ENCODE data around the gene PLAC8.
"Not testable (repeated sequence)": the region's sequence is repeated elsewhere in the genome, so short reads cannot be mapped to it uniquely, and the experiment has no call there.

Gene PLAC8

DNA sequence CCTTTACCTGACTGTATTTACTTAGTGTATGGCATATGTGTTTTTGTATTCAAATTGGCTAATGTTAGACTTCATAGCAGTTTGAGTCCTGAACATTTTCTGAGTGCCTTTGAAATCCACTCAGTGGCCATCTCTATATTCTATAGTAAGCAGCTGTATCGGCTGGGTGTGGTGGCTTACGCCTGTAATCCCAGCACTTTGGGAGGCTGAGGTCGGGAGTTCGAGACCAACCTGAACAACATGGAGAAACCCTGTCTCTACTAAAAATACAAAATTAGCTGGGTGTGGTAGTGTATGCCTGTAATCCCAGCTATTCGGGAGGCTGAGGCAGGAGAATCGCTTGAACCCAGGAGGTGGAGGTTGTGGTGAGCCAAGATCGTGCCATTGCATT lies 2.8 kb downstream of the PLAC8 start:
- not testable (repeated sequence) for DNase-seq

DNA sequence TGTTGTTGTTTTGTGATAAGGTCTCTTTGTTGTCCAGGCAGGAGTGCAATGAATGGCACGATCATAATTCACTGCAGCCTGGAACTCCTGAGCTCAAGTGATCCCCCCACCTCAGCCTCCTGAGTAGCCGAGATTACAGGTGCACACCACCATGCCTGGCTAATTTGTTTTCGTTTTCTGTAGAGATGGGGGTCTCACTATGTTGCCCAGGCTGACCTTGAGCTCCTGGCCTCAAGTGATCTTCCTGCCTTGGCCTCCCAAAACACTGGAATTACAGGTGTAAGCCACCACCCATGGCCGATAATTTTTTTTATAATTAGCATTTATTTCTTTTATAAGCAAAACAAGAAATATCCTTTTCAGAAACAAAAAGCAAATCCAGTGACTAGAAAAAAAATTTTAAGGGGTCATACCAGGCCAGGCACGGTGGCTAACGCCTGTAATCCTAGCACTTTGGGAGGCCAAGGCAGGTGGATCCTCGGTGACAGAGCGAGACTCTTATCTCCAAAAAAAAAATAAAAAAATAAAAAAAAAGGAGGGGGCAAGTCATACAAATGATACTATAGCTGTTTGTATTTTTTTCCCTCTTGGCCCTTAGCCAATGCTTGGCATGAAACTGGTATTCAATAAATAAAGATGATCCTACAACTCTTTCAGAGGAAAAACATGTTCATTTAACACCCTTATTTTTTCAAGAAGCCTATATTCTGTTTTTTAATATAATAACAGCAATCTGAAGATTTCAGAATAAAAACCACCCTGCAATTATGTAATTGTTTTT lies 3.4 kb downstream of the PLAC8 start:
- no peak for DNase-seq

DNA sequence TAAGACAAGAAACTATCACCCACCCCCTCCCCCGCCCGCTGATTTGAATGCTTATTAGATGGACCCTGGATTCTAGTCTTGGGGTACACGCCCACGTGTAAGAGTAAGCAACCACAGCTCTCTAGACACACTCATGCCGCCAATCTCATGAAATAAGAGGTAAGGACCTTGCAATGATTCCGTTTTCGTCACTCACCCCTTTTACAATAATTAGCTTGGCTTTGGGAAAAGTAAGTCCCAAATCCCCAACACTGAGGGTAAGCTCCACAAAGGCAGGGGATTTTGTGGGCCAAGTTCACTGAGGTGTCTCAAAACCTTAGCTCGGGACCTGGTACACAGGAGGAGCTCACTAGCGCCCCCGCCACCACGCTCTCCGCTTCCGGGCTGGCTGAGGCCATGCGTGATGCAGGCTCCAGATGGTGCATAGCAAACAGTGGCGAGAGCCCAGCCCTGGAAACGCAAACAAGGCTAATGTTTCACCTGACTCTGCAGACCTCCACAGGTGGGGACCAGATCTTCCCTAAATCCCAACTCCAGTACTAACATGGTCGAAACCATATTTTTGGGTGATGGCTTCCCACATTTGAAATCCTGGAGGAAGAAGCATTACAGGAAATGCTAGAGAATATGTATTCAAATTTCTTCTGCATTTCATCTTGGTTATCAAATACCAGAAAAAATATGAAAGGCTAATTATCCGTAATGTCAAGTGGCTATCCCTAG lies 4.1 kb downstream of the PLAC8 start:
- DNase-seq = peak; percentile 86

DNA sequence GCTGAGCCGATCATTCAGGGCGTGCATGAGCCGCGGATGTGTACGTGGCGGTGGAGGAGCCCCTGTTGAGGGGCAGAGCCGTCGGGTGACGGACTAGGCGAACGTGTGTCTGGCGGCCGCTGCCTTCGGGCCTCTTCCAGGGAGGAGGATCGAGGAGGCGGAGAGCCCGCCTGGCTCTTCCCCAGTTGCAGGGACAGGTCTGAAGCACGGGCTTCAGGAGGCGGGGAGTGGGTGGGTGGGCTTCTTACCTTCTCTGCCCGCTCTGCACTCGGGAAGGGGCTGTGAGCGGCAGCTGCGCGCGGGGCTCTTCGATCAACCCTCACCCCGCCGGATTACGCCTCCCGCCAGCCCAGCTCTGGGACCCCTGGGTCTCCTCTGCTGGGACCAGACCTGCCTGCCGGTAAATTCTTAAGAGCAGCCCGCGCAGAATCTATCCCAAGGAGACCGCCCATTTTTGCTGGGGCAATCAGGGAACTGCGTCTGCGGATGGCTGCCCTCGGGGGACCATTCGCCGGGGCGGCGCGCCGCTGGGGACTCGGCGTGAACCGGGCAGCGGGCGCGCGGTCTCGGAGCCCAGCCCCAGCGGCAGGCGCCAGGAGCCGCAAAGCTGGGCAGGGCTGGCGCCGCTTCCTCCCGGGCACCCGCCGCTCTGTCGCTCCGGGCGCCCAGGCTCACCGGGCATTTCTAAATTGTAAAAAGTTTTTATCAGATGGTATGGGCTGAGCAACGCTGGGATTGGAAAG lies 4.9 kb downstream of the PLAC8 start:
- peak; percentile 57 for DNase-seq

DNA sequence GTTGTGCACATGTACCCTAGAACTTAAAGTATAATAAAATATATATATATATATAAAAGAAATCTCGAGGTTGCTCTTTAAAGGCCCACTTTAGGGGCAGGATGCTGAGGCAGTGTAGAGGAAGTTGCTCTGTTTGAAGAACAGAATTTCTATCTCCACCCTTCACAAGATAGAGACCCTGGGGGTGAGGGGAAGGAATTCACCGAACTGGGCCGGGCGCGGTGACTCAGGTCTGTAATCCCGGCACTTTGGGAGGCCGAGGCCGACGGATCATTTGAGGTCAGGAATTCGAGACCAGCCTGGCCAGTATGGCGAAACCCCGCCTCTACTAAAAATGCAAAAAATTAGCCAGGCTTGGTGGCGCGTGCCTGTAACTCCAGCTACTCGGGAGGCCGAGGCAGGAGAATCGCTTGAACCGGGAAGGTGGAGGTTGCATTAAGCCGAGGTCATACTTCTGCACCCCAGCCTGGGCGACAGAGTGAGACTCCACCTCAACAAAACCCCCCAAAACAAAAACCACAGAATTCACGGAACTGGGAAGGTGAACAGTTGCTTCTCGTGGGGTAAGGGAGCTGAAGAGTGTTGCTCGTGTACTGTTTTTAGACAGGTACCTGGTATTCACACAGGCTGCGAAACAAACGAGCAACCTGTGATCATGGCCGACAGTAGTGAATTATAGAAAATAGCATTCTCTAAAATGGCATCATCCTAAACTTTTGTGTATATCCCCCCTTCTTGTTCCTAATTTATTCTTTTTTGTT lies 6.2 kb downstream of the PLAC8 start:
- no peak for DNase-seq

DNA sequence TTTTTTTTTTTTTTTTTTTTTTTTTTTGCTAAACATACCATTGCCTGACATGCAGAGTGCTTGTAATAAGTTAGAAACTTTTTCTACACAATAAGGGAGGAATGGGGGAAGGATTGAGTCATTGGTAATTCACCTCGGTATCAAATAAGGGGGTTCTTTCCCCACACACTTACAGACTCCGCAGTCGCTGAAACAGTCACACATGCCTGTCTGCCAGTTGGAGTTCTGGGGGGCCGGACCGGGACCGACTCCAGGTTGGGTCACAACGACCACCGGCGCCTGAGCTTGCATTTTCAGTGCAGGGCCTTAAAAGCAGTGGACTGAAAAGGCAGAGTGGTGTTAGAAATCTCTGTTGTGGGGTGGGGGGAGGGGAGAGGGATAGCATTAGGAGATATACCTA lies 6.9 kb downstream of the PLAC8 start:
- no peak for DNase-seq

DNA sequence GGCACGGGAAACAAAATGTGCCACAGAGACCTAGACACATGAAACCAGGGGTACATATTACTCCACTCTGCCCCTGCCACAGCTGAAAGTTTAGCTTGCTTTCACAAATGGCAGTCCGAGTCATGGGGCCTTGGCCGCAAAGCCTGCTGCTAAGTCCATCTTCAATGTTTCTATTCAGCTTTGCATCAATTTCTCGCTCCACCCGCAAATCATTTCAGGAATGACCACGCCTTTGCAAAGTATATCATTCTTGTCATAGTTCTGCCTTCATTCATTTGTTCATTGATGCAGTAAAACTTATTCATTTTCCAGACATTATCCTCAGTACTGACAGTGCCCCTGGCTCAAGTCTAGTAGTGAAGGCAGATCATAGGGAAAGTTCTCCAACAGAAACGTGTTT lies 9.5 kb downstream of the PLAC8 start:
- DNase-seq = no peak

DNA sequence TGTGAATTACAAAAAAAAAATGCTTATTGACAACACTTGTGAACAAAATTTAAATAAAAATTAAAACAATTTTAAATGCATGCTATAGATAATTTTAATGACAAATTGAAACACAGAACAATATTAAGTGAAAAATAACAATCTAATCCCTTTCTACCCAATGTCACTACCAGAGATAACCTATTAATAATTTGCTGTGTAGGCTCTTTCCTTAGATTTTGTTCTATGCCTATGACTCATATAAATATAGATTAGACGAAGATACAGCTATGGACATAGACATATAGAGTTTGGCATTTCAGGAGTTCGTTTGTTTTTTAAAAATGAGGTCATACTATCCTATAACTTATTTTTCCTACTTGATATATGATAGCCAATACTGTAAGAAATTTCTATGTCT lies 18.1 kb downstream of the PLAC8 start:
- no peak for DNase-seq

DNA sequence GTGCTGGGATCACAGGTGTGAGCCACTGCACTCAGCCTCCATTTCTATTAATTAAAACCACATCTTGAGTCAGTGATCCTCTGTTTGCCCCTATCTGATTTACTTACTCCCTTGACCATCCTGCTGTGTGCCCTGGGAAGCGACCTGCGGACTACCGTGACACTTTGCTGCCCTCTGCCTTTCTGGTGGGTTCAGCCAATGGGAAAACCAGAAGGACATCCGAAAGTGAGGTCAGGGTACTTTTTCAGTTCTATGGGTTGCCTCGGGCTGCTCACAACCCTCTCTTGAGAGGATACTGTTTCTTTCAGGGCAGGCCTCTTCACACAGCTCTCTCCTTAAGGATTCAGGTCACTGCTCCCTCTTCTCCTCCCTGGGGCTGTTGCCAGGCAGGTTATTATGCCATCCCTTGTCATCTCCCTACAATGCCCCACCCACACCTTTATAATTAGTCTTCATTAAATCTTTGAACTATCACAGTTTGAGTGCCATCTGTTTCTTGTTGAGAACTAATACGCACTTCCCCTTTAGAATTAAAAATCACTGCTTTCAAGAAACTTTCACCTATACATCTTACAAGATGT lies 21.4 kb downstream of the PLAC8 start:
- no peak for DNase-seq

DNA sequence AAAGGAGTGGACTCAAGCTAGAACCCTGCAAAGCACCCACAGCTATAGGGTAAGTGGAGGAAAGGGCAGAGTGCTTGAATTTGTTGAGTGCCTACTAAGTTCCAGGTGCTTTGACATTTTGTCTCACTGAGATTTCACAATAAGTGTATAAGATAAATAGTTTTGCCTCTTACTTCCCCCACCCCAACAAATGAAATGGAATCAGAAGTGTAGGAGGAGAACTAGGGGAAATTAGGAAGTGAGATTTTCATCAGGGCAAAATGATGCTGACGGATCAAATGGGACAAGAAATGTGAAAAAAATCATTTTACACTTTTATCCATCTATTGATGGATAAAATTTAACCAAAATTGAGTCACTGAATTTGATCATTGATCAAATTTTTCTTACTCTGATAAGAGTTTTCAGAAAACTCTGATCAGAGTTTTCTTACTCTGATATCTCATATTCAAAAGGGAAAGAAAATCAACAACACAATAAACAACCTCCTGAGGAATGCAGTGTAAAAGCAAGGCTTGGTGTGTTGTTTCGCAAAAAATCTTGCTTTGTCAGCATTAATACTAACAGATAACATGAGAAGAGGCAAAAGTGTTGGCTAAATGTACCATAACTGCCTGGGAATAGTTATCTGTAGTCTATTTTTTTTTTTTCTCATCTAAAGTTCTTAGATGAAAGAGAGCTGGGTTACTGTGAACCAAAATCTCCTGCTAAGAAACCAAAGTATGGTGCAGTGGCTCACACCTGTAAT lies 24.9 kb downstream of the PLAC8 start:
- no peak for DNase-seq

DNA sequence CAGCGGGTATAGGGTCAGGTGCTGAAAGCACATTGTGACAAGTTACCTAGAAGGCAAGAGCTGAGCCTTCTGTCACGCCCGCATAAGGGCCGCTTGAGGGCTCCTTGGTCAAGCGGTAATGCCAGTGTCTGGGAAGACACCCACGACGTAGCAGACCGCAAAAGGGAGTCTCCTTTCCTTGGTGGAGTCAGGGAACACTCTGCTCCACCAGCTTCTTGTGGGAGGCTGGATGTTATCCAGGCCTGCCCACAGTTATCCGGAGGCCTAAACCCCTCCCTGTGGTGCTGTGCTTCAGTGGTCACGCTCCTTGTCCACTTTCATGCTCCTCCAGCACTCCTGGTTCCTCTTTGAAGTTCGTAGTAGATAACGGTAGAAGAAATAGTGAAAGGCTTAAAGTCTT lies 29.6 kb downstream of the PLAC8 start:
- not testable (repeated sequence) for DNase-seq

DNA sequence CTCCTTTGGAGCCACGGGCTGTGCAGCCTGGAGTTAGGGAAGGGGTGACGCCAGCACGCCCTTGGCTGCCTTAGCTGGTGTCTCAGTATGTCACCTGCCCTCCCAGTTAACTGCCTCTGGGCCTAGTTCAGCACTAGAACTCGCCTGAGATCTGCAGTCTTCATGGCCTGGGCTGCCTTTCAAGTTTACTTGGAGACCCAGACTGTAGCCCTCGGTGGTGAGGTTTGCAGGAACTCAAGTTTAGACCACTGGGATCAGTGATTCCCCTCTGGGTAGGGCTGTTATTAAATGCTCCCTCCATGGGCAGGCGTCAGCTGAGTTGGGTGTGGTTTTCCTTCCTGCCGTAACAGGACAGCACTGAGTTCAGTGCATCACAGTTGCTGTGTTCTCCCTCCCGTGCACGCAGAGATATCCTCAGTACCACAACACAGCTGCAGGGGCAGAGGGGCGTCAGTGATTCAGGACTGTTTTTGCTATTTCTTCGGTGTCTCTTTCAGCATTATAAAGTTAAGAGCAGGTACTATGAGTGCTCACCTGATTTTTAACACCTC lies 30.5 kb downstream of the PLAC8 start:
- DNase-seq = peak; percentile 18

DNA sequence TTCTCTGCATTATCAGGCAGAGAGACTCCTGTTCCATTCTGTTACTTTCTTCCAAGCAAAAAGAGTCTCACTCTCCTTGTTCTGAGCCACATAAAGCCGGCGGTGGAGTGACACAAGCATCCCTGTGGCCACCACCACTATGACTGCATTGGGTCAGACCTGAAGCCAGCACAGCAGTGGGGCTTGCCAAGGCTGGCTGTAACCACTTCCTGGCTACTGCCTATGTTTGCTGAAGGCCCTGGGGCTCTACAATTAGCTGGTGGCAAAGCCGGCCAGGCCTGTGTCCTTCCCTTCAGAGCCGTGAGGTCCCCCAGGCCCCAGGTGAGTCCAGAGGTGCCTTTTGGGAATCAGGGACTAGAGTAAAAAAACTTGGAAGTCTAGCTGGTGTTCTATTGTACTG lies 31.8 kb downstream of the PLAC8 start:
- DNase-seq = peak; percentile 19

DNA sequence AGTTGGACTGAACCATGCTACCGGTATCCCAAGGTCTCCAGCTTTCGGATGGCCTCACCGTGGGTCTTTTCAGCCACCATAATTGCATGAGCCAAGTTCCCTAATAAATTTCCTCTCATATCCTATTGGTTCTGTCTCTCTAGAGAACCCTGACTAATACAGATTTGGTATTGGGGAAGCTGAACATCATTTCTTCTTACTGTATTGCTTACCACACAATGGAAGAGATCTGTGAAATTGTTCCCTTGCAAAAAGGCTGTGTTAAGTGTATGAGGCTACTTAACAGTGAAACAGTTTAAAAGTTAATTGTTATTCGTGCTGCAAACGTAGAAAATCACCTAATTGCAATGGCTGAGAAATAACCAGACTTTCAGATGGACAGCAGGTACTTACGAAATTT lies 34.0 kb downstream of the PLAC8 start:
- DNase-seq = no peak

DNA sequence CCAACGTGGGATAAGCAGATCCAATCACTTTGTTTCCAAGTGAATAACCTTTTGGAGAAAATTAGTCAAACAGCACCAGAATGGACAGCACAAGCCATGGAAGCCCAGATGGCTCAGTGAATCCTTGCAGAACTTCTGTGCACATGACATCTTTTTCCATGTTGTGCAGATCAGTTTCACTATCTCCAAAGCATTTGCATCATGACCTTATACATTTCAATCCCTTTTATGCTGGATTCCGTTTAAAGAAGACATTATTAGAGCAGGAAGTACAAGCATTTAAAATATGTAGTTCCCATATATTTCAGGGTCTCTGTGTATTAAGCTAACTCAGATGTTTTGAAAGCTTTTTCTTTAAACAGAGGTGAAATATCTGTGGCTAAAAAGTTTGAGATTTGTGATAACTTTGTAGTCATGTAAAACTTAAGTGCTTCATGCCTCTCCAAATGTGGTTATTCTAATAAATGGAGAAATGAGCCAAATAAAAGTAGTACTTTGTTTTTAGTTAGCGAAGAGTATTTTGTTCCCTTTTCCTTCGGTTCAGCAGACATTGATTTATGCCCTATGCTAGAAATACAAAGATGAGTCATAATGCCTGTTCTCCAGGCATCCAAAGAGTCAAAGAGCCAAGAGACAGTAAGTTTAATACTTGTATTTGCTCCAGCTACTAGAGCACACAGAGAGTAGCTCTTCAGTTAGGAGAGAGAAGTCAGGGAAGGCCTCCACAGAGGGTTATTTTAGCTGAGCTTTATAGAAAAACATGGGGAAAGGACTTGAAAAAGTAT lies 39.0 kb downstream of the PLAC8 start:
- DNase-seq = no peak

DNA sequence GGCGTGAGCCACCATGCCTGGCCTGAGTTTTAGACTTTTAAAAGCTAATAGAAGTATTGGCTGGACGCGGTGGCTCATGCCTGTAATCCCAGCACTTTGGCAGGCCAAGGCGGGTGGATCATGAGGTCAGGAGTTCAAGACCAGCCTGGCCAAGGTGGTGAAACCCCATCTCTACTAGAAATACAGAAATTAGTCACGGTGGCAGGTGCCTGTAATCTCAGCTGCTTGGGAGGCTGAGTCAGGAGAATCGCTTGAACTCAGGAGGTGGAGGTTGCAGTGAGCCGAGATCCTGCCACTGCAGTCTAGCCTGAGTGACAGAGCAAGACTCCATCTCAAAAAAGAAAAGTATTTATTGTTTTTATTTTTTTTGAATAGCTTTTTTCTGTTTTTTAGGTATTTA lies 39.7 kb downstream of the PLAC8 start:
- DNase-seq = not testable (repeated sequence)

DNA sequence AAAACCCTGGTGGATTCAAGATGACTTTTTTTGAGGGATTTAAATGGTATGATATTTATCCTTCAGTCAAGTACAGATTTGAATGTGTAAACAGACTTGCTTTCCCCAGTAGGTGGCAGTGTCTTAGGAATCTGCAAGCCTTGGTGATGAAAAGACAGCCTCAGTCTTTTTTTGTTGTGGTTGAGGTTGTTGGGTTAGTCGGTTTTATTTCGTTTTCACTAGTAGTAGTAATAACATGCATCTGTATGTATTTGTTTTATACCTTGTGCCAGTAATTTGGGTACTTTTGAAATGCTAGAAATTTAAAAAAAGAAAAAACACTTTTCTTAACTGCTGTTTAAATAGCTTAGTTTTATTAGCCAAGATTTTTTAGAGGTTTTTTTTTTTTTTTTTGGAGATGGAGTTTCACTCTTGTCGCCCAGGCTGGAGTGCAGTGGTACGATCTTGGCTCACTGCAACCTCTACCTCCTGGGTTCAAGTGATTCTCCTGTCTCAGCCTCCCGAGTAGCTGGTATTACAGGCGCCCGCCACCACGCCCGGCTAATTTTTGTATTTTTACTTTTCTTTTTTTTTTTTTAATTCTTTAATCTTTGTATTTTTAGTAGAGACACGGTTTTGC lies 40.3 kb downstream of the PLAC8 start:
- no peak for DNase-seq

DNA sequence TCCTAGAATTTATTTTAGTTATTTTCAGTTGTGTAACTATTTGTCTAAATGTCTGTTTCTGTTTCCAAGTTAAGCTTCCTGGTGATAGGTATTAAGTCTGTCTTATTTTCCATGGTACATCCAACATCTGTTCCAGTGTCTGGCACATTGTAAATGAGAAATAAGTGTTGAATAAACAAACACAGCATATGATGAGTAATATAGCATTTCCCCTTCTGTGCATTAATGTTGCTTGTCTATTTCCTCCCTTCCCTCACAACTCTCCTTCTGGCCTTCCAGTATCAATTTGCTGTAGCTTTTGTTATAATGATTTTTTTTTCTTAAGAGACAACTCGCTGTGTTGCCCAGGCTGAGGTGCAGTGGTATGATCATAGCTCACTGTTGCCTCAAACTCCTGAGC lies 43.4 kb downstream of the PLAC8 start:
- no peak for DNase-seq

DNA sequence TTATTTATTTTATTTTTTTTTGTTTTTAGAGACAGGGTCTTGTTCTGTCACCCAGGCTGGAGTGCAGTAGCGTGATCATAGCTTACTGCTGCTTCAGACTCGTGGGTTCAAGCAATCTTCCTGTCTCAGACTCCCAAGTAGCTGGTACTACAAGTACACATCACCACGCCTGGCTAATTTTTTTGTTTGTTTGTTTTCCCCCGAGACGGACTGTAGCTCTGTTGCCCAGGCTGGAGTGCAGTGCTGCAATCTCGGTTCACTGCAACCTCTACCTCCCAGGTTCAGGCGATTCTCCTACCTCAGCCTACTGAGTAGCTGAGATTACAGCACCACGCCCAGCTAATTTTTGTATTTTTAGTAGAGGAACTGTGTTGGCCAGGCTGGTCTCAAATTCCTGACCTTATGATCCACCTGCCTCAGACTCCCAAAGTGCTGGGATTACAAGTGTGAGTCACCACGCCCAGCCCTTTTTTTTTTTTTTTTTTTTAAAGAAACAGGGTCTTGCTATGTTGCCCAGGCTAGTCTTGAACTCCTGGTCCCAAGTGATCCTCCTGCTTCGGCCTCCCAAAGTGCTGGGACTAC lies 47.4 kb downstream of the PLAC8 start:
- no peak for DNase-seq

DNA sequence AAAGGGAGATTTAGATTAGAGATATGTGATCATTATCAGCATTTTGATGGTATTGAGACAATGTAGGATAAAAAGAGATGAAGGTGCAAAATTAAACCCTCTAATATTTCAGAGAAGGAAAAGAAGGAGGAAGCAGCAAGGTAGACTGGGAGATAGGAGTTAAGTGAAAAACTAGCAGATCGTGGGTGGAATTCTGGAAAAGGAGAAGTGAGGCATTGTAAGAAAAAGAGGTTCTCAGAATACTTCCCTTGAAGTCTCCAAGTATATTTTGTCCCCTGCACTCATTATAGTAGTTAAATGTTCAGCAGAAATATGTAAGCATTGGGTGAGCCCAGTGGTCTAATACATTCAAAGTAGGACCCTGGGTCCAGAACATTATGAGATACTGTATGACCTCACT lies 49.3 kb downstream of the PLAC8 start:
- no peak for DNase-seq
